NB4 (cell line): ENCODE data around the gene LCN6.

Source experiments
- CTCF ChIP-seq: IDR thresholded peaks from one replicate; pipeline ENCODE4 v1.5.1; 2012; ENCODE audit warnings: low read depth, low read length
- MAX ChIP-seq: IDR thresholded peaks from 2 replicates; pipeline ENCODE4 v1.6.1; 2011; ENCODE audit warnings: low read depth, low read length
- POLR2A ChIP-seq: IDR thresholded peaks from 2 replicates; pipeline ENCODE4 v1.6.1; 2011; ENCODE audit warnings: mild to moderate bottlenecking; ENCODE audit not compliant: insufficient read length; ENCODE audit errors: extremely low read depth

GRCh38 chr9:136723362-136723976 lies 24.9 kb downstream of the LCN6 start:
- no peak for TF ChIP-seq CTCF
- no peak for TF ChIP-seq POLR2A
- TF ChIP-seq MAX = no peak
